Breast epithelium (tissue), 4 donors: Measurements from ENCODE around the gene COL23A1. TPM values are rescaled to one million over a fixed set of nuclear protein-coding genes. Genes with fewer than 3 reads are reported as not detected.

Experiments used
- DNase-seq, 2 donors: peaks; one replicate each; pipeline ENCODE4 v3.0.0-alpha.2; 2019; ENCODE audit warnings: low spot score in 2 of 2
- H3K27ac ChIP-seq, 2 donors: fragments of 200-600 bp; sonication (generic) in 1 of 2; one replicate each; pipeline ENCODE4 v1.5.1; 2016 to 2019; ENCODE audit warnings: mild to moderate bottlenecking in 1 of 2
- H3K27me3 ChIP-seq, 2 donors: fragments of 200-600 bp; sonication (generic) in 1 of 2; one replicate each; pipeline versions ENCODE4 v1.5.1 to v1.6.0; 2017 to 2019; ENCODE audit warnings: control low read depth in 1 of 2, mild to moderate bottlenecking in 1 of 2
- H3K36me3 ChIP-seq: fragments of 200-600 bp; one replicate; pipeline ENCODE4 v1.5.1; 2019
- H3K4me1 ChIP-seq, 2 donors: fragments of 200-600 bp; sonication (generic); one replicate each; pipeline ENCODE4 v1.5.1; 2016 to 2019; ENCODE audit warnings: control low read depth in 1 of 2
- H3K4me3 ChIP-seq, 3 donors: fragments of 200-600 bp; sonication (generic); 1 replicate in 2 of 3; 2 replicates in 1 of 3; pipeline ENCODE4 v1.5.1; 2016 to 2019; ENCODE audit warnings: mild to moderate bottlenecking in 3 of 3, moderate library complexity in 2 of 3
- H3K9me3 ChIP-seq, 2 donors: fragments of 200-600 bp; sonication (generic) in 1 of 2; one replicate each; pipeline ENCODE4 v1.5.1; 2016 to 2019; ENCODE audit warnings: control low read depth in 1 of 2
- CTCF ChIP-seq, 3 donors: fragments of 450-650 bp; IDR thresholded peaks; one replicate each; pipeline ENCODE4 v1.5.1; 2016 to 2017; ENCODE audit warnings: antibody characterized with exemption in 3 of 3, mild to moderate bottlenecking in 3 of 3, moderate library complexity in 3 of 3
- POLR2A ChIP-seq: fragments of 450-650 bp; IDR thresholded peaks from one replicate; pipeline ENCODE4 v1.6.1; 2016; ENCODE audit warnings: antibody characterized with exemption, mild to moderate bottlenecking, moderate library complexity
- POLR2AphosphoS5 ChIP-seq, 3 donors: sonication (generic); formaldehyde crosslinking; IDR thresholded peaks; one replicate each; pipeline ENCODE4 v1.6.1; 2017; ENCODE audit warnings: antibody characterized with exemption in 3 of 3
- intact Hi-C: fragments of 100-400 bp; cut with DNase I; formaldehyde crosslinking; loops from one replicate; pipeline ENCODE4 v1.15.1; 2023; ENCODE audit warnings: low total_unique reads
- total RNA-seq, 3 donors: library from RNA; depleted of rRNA; stranded (reverse); fragments of >200 nt; gene quantifications; one replicate each; pipeline ENCODE4 v1.1.0, GENCODE V29; 2016

COL23A1 gene
- total RNA-seq, 3 donors from 2014 or later, result 0.32 to 3.3 (median 2.6) TPM

- intact Hi-C loops, result no loop called here
- Histone ChIP-seq H3K9me3 (no peaks in the 10 kb centered on the region), H3K4me3 (no peak overlapping the region), H3K4me1 (no peaks in the 10 kb centered on the region), H3K36me3 (no peaks in the 10 kb centered on the region), H3K27ac (no peak overlapping the region), H3K27me3 (no peaks in the 10 kb centered on the region)
- TF ChIP-seq CTCF (IDR thresholded peaks at IDR 0.05), result no peak
- TF ChIP-seq POLR2A, result no peak
- no peak for TF ChIP-seq POLR2AphosphoS5 (IDR thresholded peaks at IDR 0.05)
- DNase-seq, result no peak
Measured at GRCh38 chr5:178438796-178439195, 151.4 kb downstream of the COL23A1 start.

- H3K4me1 ChIP-seq, result no peaks in the 10 kb centered on the region
- H3K27me3 ChIP-seq, result no peaks in the 10 kb centered on the region
- no peak overlapping the region for H3K4me3 ChIP-seq
- no peaks in the 10 kb centered on the region for H3K36me3 ChIP-seq
- no peak for DNase-seq
- intact Hi-C loops, result no loop called here
- TF ChIP-seq POLR2AphosphoS5 (IDR thresholded peaks at IDR 0.05) (no peak), POLR2A (no peak), CTCF (IDR thresholded peaks at IDR 0.05) (no peak)
- H3K27ac ChIP-seq, result no peak overlapping the region
- H3K9me3 ChIP-seq, result no peaks in the 10 kb centered on the region
Measured at GRCh38 chr5:178437386-178438075, 152.7 kb downstream of the COL23A1 start.

GRCh38 chr5:178436326-178436940, 153.8 kb downstream of the COL23A1 start:
- no peak overlapping the region for H3K4me3 ChIP-seq
- DNase-seq, result peak in 1 of 2 donors; percentile 11
- no peaks in the 10 kb centered on the region for H3K9me3 ChIP-seq
- no peaks in the 10 kb centered on the region for H3K4me1 ChIP-seq
- H3K27ac ChIP-seq, result no peak overlapping the region
- no peaks in the 10 kb centered on the region for H3K36me3 ChIP-seq
- no peaks in the 10 kb centered on the region for H3K27me3 ChIP-seq
- TF ChIP-seq POLR2AphosphoS5 (IDR thresholded peaks at IDR 0.05) (no peak), POLR2A (no peak), CTCF (IDR thresholded peaks at IDR 0.05) (no peak)
- intact Hi-C loops, result no loop called here

GRCh38 chr5:178435321-178436238, 154.6 kb downstream of the COL23A1 start:
- no peaks in the 10 kb centered on the region for H3K9me3 ChIP-seq
- intact Hi-C loops, result no loop called here
- H3K4me1 ChIP-seq, result no peaks in the 10 kb centered on the region
- no peak for TF ChIP-seq CTCF (IDR thresholded peaks at IDR 0.05)
- TF ChIP-seq POLR2AphosphoS5 (IDR thresholded peaks at IDR 0.05), result no peak
- TF ChIP-seq POLR2A, result no peak
- H3K4me3 ChIP-seq, result no peak overlapping the region
- H3K36me3 ChIP-seq, result no peaks in the 10 kb centered on the region
- DNase-seq, result peak in 1 of 2 donors; percentile 12
- no peaks in the 10 kb centered on the region for H3K27me3 ChIP-seq
- no peak overlapping the region for H3K27ac ChIP-seq
